GM19193 (cell line): ENCODE measurements around the gene SLC2A2.

Source experiments
- POLR2A ChIP-seq: IDR thresholded peaks from 4 replicates; pipeline ENCODE4 v1.6.1; 2011; ENCODE audit not compliant: insufficient read depth, insufficient read length; ENCODE audit errors: extremely low read depth

SLC2A2 gene

DNA sequence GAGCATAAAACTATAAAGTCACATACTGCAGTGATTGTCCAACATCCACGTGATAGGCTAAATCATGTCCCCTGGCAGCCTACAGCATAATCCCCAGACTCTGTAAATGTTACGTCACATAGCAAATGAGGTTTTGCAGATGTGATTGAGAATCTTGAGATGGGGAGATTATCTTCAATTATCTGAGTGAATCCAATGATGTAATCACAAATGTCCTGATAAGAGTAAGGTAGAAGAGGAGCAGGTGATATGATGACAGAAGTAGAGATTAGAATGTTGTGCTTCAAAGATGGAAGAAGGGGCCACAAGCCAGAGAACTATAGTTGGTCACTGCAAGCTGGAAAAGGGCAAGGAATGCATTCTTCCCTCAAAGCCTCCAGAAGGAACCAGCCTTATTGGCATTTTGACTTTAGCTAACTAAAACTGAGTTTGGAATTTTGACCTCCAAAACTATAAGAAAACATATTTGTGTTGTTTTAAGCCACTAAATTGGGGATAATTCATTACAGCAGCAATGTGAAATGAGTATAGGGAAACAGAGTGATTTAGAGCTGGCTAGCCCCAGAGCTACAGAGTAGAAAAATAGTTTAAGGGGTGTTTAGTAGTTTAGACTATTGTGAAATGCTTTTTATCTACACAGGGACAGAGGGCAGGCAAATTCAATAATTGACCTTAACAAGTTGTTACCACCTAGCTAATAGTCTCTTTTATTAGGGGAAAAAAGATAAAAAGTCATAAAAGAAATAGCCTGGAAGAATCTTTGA lies 15.2 kb downstream of the SLC2A2 start:
- no peak for TF ChIP-seq POLR2A

- TF ChIP-seq POLR2A, result no peak
These were observed 19.2 kb downstream of the SLC2A2 start for GRCh38 chr3:171007316-171007715.

GRCh38 chr3:171005648-171006047 lies 20.9 kb downstream of the SLC2A2 start:
- no peak for TF ChIP-seq POLR2A

- no peak for TF ChIP-seq POLR2A
These were observed 24.4 kb downstream of the SLC2A2 start for GRCh38 chr3:171001957-171002694.

DNA sequence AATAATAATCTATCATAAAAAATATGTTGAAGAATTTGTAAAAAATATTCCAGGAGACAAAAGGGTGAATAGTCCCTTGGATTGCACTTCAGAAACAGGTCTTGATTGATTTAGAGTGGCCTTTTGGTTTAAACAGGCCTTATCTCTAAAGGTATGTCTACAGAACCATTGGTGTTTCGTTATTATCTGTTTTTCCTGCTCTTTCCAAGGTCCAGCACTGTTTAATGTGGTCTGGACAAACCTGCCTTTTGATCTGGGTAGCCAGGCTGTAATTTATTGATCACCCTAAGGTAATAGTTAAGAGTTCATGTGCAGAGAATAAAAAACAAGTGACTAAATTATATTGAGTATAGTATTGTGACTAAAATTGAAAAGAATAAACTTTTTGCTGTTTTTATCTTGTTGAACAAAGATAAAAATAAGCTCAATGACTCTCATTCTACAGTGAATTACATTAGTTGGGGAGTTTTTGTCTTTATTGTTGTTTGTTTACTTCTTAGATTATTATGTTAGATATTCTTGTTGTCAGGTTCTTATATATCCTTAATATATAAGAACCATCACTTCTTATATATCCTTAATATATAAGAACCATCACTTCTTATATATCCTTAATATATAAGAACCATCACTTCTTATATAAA lies 25.1 kb downstream of the SLC2A2 start:
- no peak for TF ChIP-seq POLR2A

DNA sequence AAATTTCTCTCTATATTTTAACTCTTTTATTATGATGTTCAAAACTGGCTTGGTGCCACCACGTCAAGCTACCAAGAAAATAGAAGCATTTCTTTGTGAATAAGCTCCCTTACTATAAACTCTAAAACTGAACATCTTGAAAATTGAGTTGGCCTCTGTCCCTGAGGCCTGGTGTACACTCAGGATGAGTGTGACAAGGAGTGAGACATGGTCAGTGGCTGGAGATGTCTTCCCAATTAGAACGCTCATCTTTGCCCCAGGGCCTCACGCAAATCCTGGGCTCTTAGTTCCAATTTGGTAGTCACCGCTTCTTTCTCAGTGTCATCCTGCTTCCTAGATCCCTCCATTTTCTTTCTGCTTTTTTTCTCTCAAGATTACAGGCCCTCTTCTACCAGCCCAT lies 26.2 kb downstream of the SLC2A2 start:
- no peak for TF ChIP-seq POLR2A

DNA sequence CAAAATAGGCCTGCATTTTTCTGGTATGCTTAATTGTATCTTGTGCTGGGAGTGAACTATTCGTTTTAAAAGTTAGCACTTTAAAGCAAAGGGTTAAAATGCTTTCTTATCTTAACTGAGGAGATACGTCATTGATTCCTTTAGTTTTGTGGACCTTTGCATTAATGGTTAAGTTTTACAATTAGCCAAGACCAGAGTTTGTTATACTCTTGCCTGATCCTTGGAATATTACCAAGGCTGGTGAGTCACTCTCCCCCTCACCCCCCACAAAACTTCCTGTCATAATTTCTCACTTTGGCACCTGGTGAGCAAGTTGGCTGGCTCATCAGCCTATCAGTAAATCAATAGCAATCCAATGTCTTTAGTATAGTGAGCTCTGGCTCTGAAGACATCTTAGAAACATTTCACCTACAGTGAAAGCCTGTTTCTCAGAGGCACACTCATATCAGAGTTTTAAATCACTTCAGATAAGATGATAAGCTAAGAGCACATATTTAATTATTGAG lies 26.7 kb downstream of the SLC2A2 start:
- TF ChIP-seq POLR2A, result no peak

GRCh38 chr3:170997961-170998913 lies 28.3 kb downstream of the SLC2A2 start:
- TF ChIP-seq POLR2A, result no peak

DNA sequence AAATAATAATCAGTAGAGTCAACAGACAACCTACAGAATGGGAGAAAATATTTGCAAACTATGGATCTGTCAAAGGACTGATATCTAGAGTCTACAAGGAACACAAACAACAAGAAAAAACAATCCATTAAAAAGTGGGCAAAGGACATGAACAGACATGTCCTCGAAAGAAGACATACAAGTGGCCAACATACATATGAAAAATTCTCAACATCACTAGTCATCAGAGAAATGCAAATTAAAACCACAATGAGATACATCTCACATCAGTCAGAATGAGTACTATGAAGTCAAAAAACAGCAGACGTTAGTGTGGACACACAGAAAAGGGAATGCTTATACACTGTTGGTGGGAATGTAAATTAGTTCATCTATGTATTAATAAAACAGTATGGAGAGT lies 33.7 kb downstream of the SLC2A2 start:
- TF ChIP-seq POLR2A, result no peak

GRCh38 chr3:170991664-170992063 lies 34.9 kb downstream of the SLC2A2 start:
- TF ChIP-seq POLR2A, result no peak

GRCh38 chr3:170989100-170989648 lies 37.3 kb downstream of the SLC2A2 start:
- TF ChIP-seq POLR2A, result no peak

DNA sequence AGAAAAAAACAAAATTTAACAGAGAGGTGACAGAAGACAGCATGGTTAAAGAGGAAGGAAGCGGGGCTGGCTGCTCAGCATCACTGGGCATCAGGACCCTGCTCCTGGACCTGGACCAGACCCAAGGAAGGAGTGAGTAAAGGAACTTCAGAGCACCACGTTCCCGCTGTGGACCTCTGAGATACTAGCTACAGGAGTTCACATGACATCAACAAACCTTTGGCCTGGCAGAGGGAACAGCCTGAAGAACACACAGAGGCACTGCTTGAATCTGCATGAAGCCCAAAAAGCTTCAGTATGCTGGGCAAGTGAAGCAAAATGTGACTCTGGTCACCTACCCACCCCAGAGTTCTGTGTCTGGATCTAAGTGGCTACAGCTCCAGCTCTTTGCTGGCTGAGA lies 38.1 kb downstream of the SLC2A2 start:
- no peak for TF ChIP-seq POLR2A

- no peak for TF ChIP-seq POLR2A
These were observed 41.2 kb downstream of the SLC2A2 start for GRCh38 chr3:170985304-170985703.

GRCh38 chr3:170982733-170983132 lies 43.8 kb downstream of the SLC2A2 start:
- TF ChIP-seq POLR2A, result no peak

DNA sequence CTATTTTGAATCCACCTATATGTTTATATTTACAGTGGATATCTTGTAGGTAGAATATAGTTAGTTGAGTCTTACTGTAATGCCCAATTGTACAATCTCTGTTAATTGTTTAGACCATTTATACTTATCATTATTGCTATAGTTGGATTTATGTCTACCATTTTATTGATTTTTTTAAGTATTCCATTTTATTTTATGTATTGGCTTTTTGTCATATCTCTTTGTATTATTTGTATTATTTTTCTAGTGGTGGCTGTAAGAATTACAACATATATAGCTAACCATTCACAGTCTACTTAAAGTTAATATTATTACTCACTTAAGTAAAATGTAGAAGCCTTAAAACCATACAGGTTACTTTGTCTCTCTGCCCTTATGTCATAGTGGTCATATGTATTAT lies 46.1 kb downstream of the SLC2A2 start:
- no peak for TF ChIP-seq POLR2A
